Measurements from ENCODE around the gene BCAP29. TPM values are rescaled to one million over a fixed set of nuclear protein-coding genes. Genes with fewer than 3 reads are reported as not detected.

The BCAP29 gene
- total and polyA plus RNA-seq, 10 donors, result 11.2 to 139 (median 39.0) TPM

GRCh38 chr7:107600816-107601215, 20.8 kb downstream of the BCAP29 start:
- TF ChIP-seq POLR2A (IDR thresholded peaks at IDR 0.05), result no peak
- no peak for TF ChIP-seq POLR2AphosphoS5 (IDR thresholded peaks at IDR 0.05)
- TF ChIP-seq CTCF (IDR thresholded peaks at IDR 0.05 in 8 of 11, conservative IDR thresholded peaks at IDR 0.05 in 3 of 11), result no peak
- Histone ChIP-seq H3K4me3 (no peak overlapping the region), H3K27me3 (replicated peaks in 1 of 7) (no peaks in the 10 kb centered on the region), H3K27ac (no peak overlapping the region), H3K36me3 (peaks cover 0 to 81% (median 22%) of the 10 kb centered on the region in 6 donors), H3K9me3 (no peaks in the 10 kb centered on the region), H3K4me1 (no peaks in the 10 kb centered on the region)
- intact Hi-C loops (cut with DNase I; ENCODE audit: low total_unique reads), result no loop called here
- 91 to 99% (median 97%) methylated on average over 2 of the region's 2 CpGs for WGBS, 5 donors
- DNase-seq, result no peak

DNA sequence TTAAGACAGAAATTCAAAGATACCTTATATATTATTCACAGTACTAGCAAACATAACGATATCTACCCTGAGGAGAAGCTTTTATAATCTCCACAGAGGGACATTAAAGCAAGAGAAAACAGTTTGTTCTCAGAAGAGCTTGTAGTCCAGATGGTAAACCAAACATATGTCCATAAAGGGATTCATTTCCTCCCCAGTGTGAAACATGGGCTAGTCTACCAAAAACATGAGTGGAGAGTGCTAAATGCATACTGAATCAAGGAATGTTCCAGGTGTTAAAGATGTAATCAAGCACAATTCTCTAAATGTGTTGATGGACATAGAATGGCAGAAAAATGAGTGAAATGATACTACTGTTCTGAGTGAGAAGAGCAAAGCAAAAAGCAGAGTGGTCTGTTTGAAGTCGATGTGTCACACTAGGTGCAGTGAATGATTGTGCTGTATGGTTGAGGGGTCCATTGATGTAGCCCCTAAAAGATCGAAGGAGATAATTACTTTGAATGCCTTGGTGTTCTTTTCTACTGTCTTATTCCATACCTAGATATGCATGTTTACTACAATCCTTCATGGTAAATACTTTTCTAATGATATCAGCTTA, 25.3 kb downstream of the BCAP29 start:
- Histone ChIP-seq H3K27ac (no peak overlapping the region), H3K4me1 (no peaks in the 10 kb centered on the region), H3K4me3 (no peak overlapping the region), H3K36me3 (peaks cover 0 to 74% (median 21%) of the 10 kb centered on the region in 6 donors), H3K9me3 (no peaks in the 10 kb centered on the region), H3K27me3 (replicated peaks in 1 of 7) (no peaks in the 10 kb centered on the region)
- DNase-seq, result no peak
- 92 to 96% (median 95%) methylated on average over 3 of the region's 3 CpGs for WGBS, 5 donors
- TF ChIP-seq CTCF (IDR thresholded peaks at IDR 0.05 in 8 of 11, conservative IDR thresholded peaks at IDR 0.05 in 3 of 11) (no peak), POLR2AphosphoS5 (IDR thresholded peaks at IDR 0.05) (no peak), POLR2A (IDR thresholded peaks at IDR 0.05) (no peak)
- intact Hi-C loops (cut with DNase I; ENCODE audit: low total_unique reads), result no loop called here

DNA sequence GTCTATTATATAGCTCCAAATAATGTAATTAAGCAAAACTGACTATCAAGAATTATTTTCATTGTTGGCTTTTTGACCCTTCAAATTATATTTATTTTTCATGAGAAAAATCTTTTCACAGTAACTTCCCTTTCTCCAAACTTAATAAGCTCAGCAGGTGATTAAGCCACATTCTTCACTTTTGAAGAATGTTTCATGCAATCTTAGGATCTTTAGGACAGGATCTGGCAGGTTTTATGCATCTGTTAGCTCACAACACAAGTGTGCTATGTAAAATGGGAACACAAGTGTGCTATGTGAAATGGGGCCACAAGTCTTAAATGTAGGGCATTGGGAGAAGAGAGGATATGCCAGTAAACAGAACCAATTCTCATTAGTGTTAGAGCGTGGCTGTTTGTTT, 26.3 kb downstream of the BCAP29 start:
- intact Hi-C loops (cut with DNase I; ENCODE audit: low total_unique reads), result no loop called here
- Histone ChIP-seq H3K4me3 (no peak overlapping the region), H3K27me3 (replicated peaks in 1 of 7) (no peaks in the 10 kb centered on the region), H3K9me3 (no peaks in the 10 kb centered on the region), H3K27ac (no peak overlapping the region), H3K36me3 (peaks cover 0 to 64% (median 14%) of the 10 kb centered on the region in 6 donors), H3K4me1 (no peaks in the 10 kb centered on the region)
- no peak for DNase-seq
- TF ChIP-seq POLR2AphosphoS5 (IDR thresholded peaks at IDR 0.05), result no peak
- TF ChIP-seq POLR2A (IDR thresholded peaks at IDR 0.05), result no peak
- no peak for TF ChIP-seq CTCF (IDR thresholded peaks at IDR 0.05 in 8 of 11, conservative IDR thresholded peaks at IDR 0.05 in 3 of 11)
- WGBS, 5 donors, result 95 to 100% (median 95%) methylated on average over 1 of the region's 1 CpG

DNA sequence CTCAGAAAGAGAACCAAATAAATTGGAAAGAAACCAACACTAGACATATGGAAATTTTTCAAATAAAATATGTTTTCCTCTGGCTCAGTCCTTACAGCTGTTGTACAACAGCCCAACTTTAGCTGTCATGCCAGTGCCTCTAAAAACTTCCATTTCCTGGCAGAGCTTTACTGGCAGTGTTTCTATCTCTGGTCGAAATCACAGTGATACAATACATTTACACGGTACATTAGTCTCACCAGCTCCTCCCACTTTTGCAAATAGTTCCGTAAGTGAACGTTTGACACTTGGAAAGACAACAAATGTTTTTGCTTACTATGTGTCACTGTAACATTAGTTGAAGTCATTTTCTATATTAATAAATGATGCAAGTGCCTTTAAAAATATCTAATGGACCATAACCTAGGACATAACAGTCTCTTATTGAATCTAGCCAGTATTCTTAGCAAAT, 29.8 kb downstream of the BCAP29 start:
- H3K27me3 ChIP-seq (replicated peaks in 1 of 7), result no peaks in the 10 kb centered on the region
- peaks cover 0 to 54% (median 14%) of the 10 kb centered on the region in 6 donors for H3K36me3 ChIP-seq
- H3K4me1 ChIP-seq, result no peaks in the 10 kb centered on the region
- DNase-seq, result no peak
- H3K4me3 ChIP-seq, result no peak overlapping the region
- TF ChIP-seq CTCF (IDR thresholded peaks at IDR 0.05 in 8 of 11, conservative IDR thresholded peaks at IDR 0.05 in 3 of 11), result no peak
- TF ChIP-seq POLR2A (IDR thresholded peaks at IDR 0.05), result no peak
- TF ChIP-seq POLR2AphosphoS5 (IDR thresholded peaks at IDR 0.05), result no peak
- WGBS, 5 donors, result 70 to 84% (median 82%) methylated on average over 4 of the region's 4 CpGs
- H3K27ac ChIP-seq, result no peak overlapping the region
- no peaks in the 10 kb centered on the region for H3K9me3 ChIP-seq
- intact Hi-C loops (cut with DNase I; ENCODE audit: low total_unique reads), result no loop called here

Measured in spleen (tissue), 11 donors.